ENCODE data around the gene LRRC38. TPM values are rescaled to one million over a fixed set of nuclear protein-coding genes. Genes with fewer than 3 reads are reported as not detected.

LRRC38 gene
- total and polyA plus RNA-seq, 2 of the 13 experiments (the other 11 are each of a cell fraction or from before 2014, with no cell fraction given) = not detected

GRCh38 chr1:13495186-13495585, 18.6 kb downstream of the LRRC38 start (continued):
- TF ChIP-seq SAFB2 (CRISPR knock-in tag; IDR thresholded peaks at IDR 0.05; ENCODE audit: borderline replicate concordance, low read depth) (no peak), SETDB1 (CRISPR knock-in tag; IDR thresholded peaks at IDR 0.05; ENCODE audit: borderline replicate concordance) (no peak), ZNF75D (CRISPR knock-in tag; IDR thresholded peaks at IDR 0.05; ENCODE audit: borderline replicate concordance) (no peak), ZNF512 (CRISPR knock-in tag; IDR thresholded peaks at IDR 0.05) (no peak)

GRCh38 chr1:13494712-13495111, 19.1 kb downstream of the LRRC38 start:
- Histone ChIP-seq H4K20me1 (ENCODE audit: insufficient read depth, low read length) (no peaks in the 10 kb centered on the region), H3K36me3 (replicated peaks in 1 of 2; ENCODE audit: control insufficient read depth in 1 of 2, insufficient read depth in 2 of 2, low read length in 2 of 2) (no peaks in the 10 kb centered on the region), H3K9ac (ENCODE audit: insufficient read depth, low read depth, low read length) (no peak overlapping the region), H3K4me1 (ENCODE audit: insufficient read depth, low read length) (no peaks in the 10 kb centered on the region), H3K4me2 (ENCODE audit: low read depth, low read length) (no peak overlapping the region), H2AFZ (ENCODE audit: low read length) (no peak overlapping the region), H3K27ac (ENCODE audit: extremely low read length, insufficient read depth, low read length) (no peak overlapping the region), H3K27me3 (ENCODE audit: control insufficient read depth in 1 of 2, insufficient read depth in 2 of 2, low read length in 2 of 2) (peaks cover 8 to 50% of the 10 kb centered on the region in 2 experiments; a peak in 3 of 5 replicates), H3K79me2 (ENCODE audit: insufficient read depth, low read length) (no peaks in the 10 kb centered on the region), H3K9me3 (ENCODE audit: low read length) (no peaks in the 10 kb centered on the region), H3K4me3 (replicated peaks in 1 of 3; ENCODE audit: insufficient read depth in 1 of 3, low read depth in 2 of 3, low read length in 3 of 3) (no peak overlapping the region)
- DNase-seq (ENCODE audit: low spot score) (no peak), FAIRE-seq (no peak), ATAC-seq (no peak)
- BruUV-seq (replicated peaks) = no TSS peak
- CTCF ChIA-PET (ENCODE audit: low intra/inter-chr PET ratio, low total read pairs) = no interaction called here
- intact Hi-C loops (cut with micrococcal nuclease; ENCODE audit: unreplicated experiment) (no loop called here), in situ Hi-C loops (cut with HindIII; ENCODE audit: extremely low pct_ligation_motif_present, low pct_unique_long_range_greater_than_20kb) (no loop called here)
- TF ChIP-seq ARID2 (CRISPR knock-in tag; IDR thresholded peaks at IDR 0.05; ENCODE audit: borderline replicate concordance) = no peak
- no peak for TF ChIP-seq ZNF207 (IDR thresholded peaks at IDR 0.05; ENCODE audit: borderline replicate concordance)
- TF ChIP-seq ZNF740 (CRISPR knock-in tag; IDR thresholded peaks at IDR 0.05) = no peak
- TF ChIP-seq NCOA1 (CRISPR knock-in tag; IDR thresholded peaks at IDR 0.05) = no peak
- no peak for TF ChIP-seq ZNF615 (CRISPR knock-in tag; IDR thresholded peaks at IDR 0.05; ENCODE audit: borderline replicate concordance)
- TF ChIP-seq MTA3 (CRISPR knock-in tag; IDR thresholded peaks at IDR 0.05) = no peak
- no peak for TF ChIP-seq GMEB2 (CRISPR knock-in tag; IDR thresholded peaks at IDR 0.05; ENCODE audit: low read depth)
- TF ChIP-seq ZFYVE20 (CRISPR knock-in tag; IDR thresholded peaks at IDR 0.05; ENCODE audit: borderline replicate concordance, low read depth) = no peak
- TF ChIP-seq SP140L (CRISPR knock-in tag; IDR thresholded peaks at IDR 0.05; ENCODE audit: borderline replicate concordance) = no peak
- WGBS (ENCODE audit: low lambda C conversion rate) = 34% methylated on average over 6 of the region's 6 CpGs
- POLR2A ChIA-PET = no interaction called here

Data from HepG2 (cell line).